Osteoblast (primary cell): ENCODE measurements around the gene TMEM212. TPM values are rescaled to one million over a fixed set of nuclear protein-coding genes. Genes with fewer than 3 reads are reported as not detected.

Source experiments
- DNase-seq: peaks from one replicate; pipeline ENCODE4 v3.0.0; 2011; ENCODE audit warnings: low spot score, mixed read lengths; ENCODE audit not compliant: insufficient read length; ENCODE audit errors: missing footprints
- H2AFZ ChIP-seq: 2 replicates; pipeline ENCODE4 v1.6.0; 2011; ENCODE audit warnings: mild to moderate bottlenecking, low read length
- H3K27ac ChIP-seq: 2 replicates; pipeline ENCODE4 v1.5.1; 2011; ENCODE audit warnings: mild to moderate bottlenecking, low read depth, low read length, moderate library complexity
- H3K27me3 ChIP-seq: 2 replicates; pipeline ENCODE4 v1.6.0; 2012; ENCODE audit warnings: mild to moderate bottlenecking, control low read depth, inconsistent platforms, low read length, moderate library complexity; ENCODE audit not compliant: insufficient read depth
- H3K36me3 ChIP-seq: 2 replicates; pipeline ENCODE4 v1.5.1; 2011; ENCODE audit warnings: mild to moderate bottlenecking, low read length, control low read depth, moderate library complexity; ENCODE audit not compliant: insufficient read depth
- H3K4me1 ChIP-seq: 2 replicates; pipeline ENCODE4 v1.5.1; 2011; ENCODE audit warnings: mild to moderate bottlenecking, low read length, control low read depth, moderate library complexity; ENCODE audit not compliant: insufficient read depth
- H3K4me2 ChIP-seq: 2 replicates; pipeline ENCODE4 v1.6.0; 2011; ENCODE audit warnings: mild to moderate bottlenecking, low read length; ENCODE audit not compliant: insufficient read depth
- H3K4me3 ChIP-seq: fragments of 200-600 bp; sonication (generic); 3 replicates; pipeline ENCODE4 v1.5.1; 2012; ENCODE audit warnings: mild to moderate bottlenecking, low read length, inconsistent platforms; ENCODE audit not compliant: insufficient read depth
- H3K79me2 ChIP-seq: 2 replicates; pipeline ENCODE4 v1.6.0; 2012; ENCODE audit warnings: mild to moderate bottlenecking, low read length, control low read depth, inconsistent platforms; ENCODE audit not compliant: insufficient read depth
- H3K9me3 ChIP-seq: 2 replicates; pipeline ENCODE4 v1.5.1; 2011; ENCODE audit warnings: low read depth, low read length, control low read depth
- H4K20me1 ChIP-seq: 2 replicates; pipeline ENCODE4 v1.6.0; 2012; ENCODE audit warnings: mild to moderate bottlenecking, low read length, control low read depth; ENCODE audit not compliant: insufficient read depth
- total RNA-seq: library from RNA; depleted of rRNA; stranded (reverse); fragments of >200 nt; gene quantifications from 2 replicates; pipeline ENCODE4 v1.2.3, GENCODE V29; 2012
- TF ChIP-seq, protein P1 (sequence below): IDR thresholded peaks from 2 replicates; pipeline ENCODE4 v1.5.1; 2011; ENCODE audit warnings: mild to moderate bottlenecking, low read depth, low read length, moderate library complexity; ENCODE audit errors: extremely low read depth

The TMEM212 gene
- total RNA-seq, 1 donor: not detected

DNA sequence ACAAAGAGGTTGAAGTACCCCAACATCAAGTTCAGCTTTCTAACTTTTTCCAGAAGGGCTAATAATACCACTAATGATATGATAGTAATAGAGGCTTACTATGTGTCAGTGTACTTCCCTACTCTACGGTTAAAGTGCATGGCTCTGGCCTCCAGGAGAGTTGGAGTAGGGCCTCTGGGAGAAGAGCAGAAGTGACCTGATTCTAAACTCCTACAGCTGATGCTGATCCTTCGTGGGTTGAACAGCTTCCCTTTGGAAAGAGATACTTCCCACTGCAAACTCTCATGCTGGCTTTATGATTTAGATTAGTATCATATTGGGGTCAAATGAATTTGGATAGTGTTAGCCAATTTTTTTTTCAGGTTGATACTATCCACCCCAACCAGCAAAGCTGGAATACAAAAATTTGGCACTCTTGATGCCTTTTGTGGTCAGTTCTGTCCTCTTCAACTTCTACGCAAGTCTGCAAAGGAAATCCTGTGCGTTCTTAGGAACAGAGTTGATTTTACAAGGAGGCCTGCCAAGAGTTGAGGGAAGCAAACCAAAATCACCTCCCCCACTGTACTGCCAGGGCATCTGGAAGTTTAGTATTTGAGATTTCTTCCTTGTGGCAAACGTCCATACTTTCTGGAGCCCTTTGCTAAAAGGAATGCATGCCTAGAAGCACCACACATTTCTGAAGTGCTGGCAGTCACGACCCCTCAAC is 17.8 kb downstream of the TMEM212 start:
- Histone ChIP-seq H2AFZ (peak overlapping the region; percentile 18), H3K27me3 (no peaks in the 10 kb centered on the region), H3K9me3 (no peaks in the 10 kb centered on the region), H3K4me1 (peaks cover 14% of the 10 kb centered on the region), H3K27ac (peak overlapping the region; percentile 36), H3K79me2 (no peaks in the 10 kb centered on the region), H4K20me1 (no peaks in the 10 kb centered on the region), H3K36me3 (no peaks in the 10 kb centered on the region), H3K4me3 (no peak overlapping the region), H3K4me2 (peak overlapping the region; percentile 28)
- no peak for DNase-seq
- TF ChIP-seq, protein P1, sequence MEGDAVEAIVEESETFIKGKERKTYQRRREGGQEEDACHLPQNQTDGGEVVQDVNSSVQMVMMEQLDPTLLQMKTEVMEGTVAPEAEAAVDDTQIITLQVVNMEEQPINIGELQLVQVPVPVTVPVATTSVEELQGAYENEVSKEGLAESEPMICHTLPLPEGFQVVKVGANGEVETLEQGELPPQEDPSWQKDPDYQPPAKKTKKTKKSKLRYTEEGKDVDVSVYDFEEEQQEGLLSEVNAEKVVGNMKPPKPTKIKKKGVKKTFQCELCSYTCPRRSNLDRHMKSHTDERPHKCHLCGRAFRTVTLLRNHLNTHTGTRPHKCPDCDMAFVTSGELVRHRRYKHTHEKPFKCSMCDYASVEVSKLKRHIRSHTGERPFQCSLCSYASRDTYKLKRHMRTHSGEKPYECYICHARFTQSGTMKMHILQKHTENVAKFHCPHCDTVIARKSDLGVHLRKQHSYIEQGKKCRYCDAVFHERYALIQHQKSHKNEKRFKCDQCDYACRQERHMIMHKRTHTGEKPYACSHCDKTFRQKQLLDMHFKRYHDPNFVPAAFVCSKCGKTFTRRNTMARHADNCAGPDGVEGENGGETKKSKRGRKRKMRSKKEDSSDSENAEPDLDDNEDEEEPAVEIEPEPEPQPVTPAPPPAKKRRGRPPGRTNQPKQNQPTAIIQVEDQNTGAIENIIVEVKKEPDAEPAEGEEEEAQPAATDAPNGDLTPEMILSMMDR: no peak

DNA sequence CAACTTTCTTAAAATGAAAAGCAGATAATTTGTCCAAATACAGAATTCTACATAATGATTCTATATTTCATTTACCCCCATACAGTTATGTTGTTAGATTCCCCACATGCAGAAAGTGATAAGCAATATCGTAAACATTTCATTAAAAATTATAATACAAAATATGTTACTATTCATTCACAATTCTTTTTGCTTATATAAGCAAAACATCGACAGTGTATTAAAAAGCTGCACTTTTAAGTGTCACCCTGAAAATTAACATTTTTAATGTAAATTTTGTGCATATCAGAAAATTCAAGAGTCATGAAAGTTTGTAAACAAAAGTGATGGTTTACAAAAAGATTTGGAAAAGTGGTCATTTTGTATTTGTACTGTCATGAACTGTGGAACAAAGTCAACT is 19.2 kb downstream of the TMEM212 start:
- Histone ChIP-seq H4K20me1 (no peaks in the 10 kb centered on the region), H3K27me3 (no peaks in the 10 kb centered on the region), H3K4me3 (no peak overlapping the region), H3K9me3 (no peaks in the 10 kb centered on the region), H3K4me2 (no peak overlapping the region), H2AFZ (no peak overlapping the region), H3K36me3 (no peaks in the 10 kb centered on the region), H3K4me1 (peaks cover 14% of the 10 kb centered on the region), H3K79me2 (no peaks in the 10 kb centered on the region), H3K27ac (no peak overlapping the region)
- no peak for DNase-seq
- TF ChIP-seq, protein P1: no peak

DNA sequence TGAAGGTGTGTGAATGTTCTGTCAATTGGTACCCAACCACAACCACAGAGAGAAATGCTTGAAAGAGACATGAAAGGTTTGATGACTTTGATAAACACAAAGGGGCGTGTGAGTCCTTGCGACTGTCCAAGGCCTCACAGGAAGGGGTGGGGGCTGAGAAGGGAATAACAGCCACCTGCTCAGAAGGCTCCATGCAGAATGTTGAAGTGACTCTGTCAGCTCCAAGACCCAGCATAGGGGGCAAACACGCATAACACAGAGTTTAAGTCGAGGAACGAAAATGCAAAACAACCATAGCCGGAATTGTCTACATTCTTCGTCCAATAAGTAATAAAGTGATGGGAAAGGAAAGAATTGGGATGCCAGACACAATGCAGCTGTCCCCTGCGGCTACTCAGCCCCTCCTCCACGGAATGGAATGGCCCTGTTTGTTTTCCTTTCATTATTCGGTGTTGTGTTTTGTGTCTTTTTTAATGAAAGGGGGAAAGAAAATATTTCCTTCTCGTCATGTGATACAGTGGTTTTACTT is 19.9 kb downstream of the TMEM212 start:
- Histone ChIP-seq H3K4me3 (peak overlapping the region; percentile 41), H3K36me3 (no peaks in the 10 kb centered on the region)

DNA sequence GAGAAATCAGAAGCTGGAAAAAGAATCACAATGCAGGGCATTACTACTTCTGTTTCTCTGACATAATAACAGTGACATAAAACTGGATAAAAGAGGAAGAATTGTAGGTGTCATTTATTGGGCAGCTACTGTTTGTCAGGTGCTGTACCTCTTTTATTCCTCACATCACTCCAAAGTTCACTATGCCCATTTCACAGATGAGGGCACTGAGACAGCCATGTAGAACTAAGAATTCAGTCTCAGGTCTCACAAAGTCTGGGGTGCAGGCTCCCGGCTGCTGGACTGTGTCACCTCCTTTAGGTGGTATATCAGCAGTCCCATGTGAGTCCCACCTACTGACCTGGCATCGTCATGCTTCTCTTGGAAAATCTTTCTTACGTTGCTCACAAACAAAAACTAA is 20.8 kb downstream of the TMEM212 start:
- Histone ChIP-seq H3K36me3 (no peaks in the 10 kb centered on the region), H3K27ac (no peak overlapping the region), H3K9me3 (no peaks in the 10 kb centered on the region), H3K4me2 (no peak overlapping the region), H4K20me1 (no peaks in the 10 kb centered on the region), H3K79me2 (no peaks in the 10 kb centered on the region), H2AFZ (peak overlapping the region; percentile 57), H3K4me3 (no peak overlapping the region), H3K4me1 (peaks cover 14% of the 10 kb centered on the region), H3K27me3 (no peaks in the 10 kb centered on the region)
- DNase-seq: no peak
- TF ChIP-seq, protein P1: no peak

More for the DNA sequence above, 19.9 kb downstream of the TMEM212 start:
- Histone ChIP-seq H3K27ac (no peak overlapping the region), H3K27me3 (no peaks in the 10 kb centered on the region), H2AFZ (peak overlapping the region; percentile 57), H3K4me1 (peaks cover 14% of the 10 kb centered on the region), H4K20me1 (no peaks in the 10 kb centered on the region), H3K9me3 (no peaks in the 10 kb centered on the region), H3K79me2 (no peaks in the 10 kb centered on the region), H3K4me2 (peak overlapping the region; percentile 67)
- TF ChIP-seq, protein P1: no peak
- DNase-seq: no peak
